CD4-positive, alpha-beta T cell treated with Interleukin-6 for 4 hours (primary cell): ENCODE measurements around the gene PRDX5.

ENCODE experiments used
- DNase-seq: peaks from one replicate; pipeline ENCODE4 v3.0.0-alpha.2; 2020; ENCODE audit warnings: mixed read lengths

Gene PRDX5

GRCh38 chr11:64327993-64328392, 10.1 kb downstream of the PRDX5 start:
- no peak for DNase-seq

- DNase-seq, result no peak
Observed at GRCh38 chr11:64330888-64331287, 13.0 kb downstream of the PRDX5 start.

GRCh38 chr11:64331569-64332371, 13.8 kb downstream of the PRDX5 start:
- peak; percentile 75 for DNase-seq

- DNase-seq, result no peak
Observed at GRCh38 chr11:64333556-64333955, 15.6 kb downstream of the PRDX5 start.

- DNase-seq, result no peak
Observed at GRCh38 chr11:64334764-64335735, 17.1 kb downstream of the PRDX5 start.

GRCh38 chr11:64337538-64338249, 19.8 kb downstream of the PRDX5 start:
- no peak for DNase-seq

GRCh38 chr11:64338716-64339115, 20.8 kb downstream of the PRDX5 start:
- no peak for DNase-seq

- no peak for DNase-seq
Observed at GRCh38 chr11:64339286-64339685, 21.4 kb downstream of the PRDX5 start.

GRCh38 chr11:64339754-64340408, 22.0 kb downstream of the PRDX5 start, which contains the start of gene CCDC88B:
Gene CCDC88B, plus strand, starts transcription at chr11:64340204. Its CDS starts 63 bp downstream, at chr11:64340267.
- peak; percentile 92 for DNase-seq

- DNase-seq, result peak; percentile 75
Observed at GRCh38 chr11:64340671-64341335, 22.9 kb downstream of the PRDX5 start.

- no peak for DNase-seq
Observed at GRCh38 chr11:64341429-64341828, 23.5 kb downstream of the PRDX5 start.

GRCh38 chr11:64341851-64342791, 24.2 kb downstream of the PRDX5 start:
- DNase-seq, result peak; percentile 88

- DNase-seq, result no peak
Observed at GRCh38 chr11:64342869-64343745, 25.2 kb downstream of the PRDX5 start.

GRCh38 chr11:64343767-64344559, 26.0 kb downstream of the PRDX5 start:
- no peak for DNase-seq

- no peak for DNase-seq
Observed at GRCh38 chr11:64344787-64345186, 26.9 kb downstream of the PRDX5 start.

GRCh38 chr11:64347193-64347867, 29.4 kb downstream of the PRDX5 start:
- no peak for DNase-seq

- DNase-seq, result no peak
Observed at GRCh38 chr11:64348383-64349024, 30.6 kb downstream of the PRDX5 start.

- no peak for DNase-seq
Observed at GRCh38 chr11:64349025-64349387, 31.1 kb downstream of the PRDX5 start.
